Choroid plexus epithelial cell (primary cell): ENCODE data around the gene THBD.

ENCODE experiments used
- DNase-seq: peaks from one replicate; pipeline ENCODE4 v3.0.0-alpha.2; 2010; ENCODE audit warnings: low read depth
- H3K4me3 ChIP-seq: 2 replicates; pipeline ENCODE4 v1.5.1; 2011; ENCODE audit warnings: low read depth, mild to moderate bottlenecking, control low read depth, low read length, moderate library complexity
- CTCF ChIP-seq: conservative IDR thresholded peaks from 2 replicates; pipeline ENCODE4 v1.5.1; 2011; ENCODE audit warnings: low read depth, mild to moderate bottlenecking, control low read depth, inconsistent platforms, low read length, moderate library complexity

Gene THBD

GRCh38 chr20:23021951-23022350 is 27.5 kb downstream of the THBD start:
- DNase-seq, result no peak

DNA sequence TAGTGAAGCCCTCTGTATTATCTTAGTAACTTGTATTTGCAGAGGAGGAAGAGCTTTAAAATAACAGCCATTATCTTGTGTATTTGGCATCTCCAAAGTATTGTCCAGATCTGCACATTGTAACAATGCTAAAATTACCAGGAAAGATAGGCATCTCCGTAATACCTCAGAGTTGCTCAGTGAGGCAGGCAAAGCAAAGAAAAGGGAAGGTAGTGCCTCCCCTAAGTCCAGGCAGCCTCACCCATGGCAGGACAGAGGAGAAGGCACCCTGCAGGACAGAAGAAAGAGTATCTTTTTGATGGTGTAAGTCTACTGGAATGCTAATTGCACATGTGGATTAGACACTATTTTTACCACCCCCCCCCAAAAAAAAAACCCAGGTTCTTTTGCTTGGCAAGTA is 27.9 kb downstream of the THBD start:
- H3K4me3 ChIP-seq, result no peak overlapping the region
- TF ChIP-seq CTCF, result no peak

More at GRCh38 chr20:23021951-23022350, 27.5 kb downstream of the THBD start:
- no peak for TF ChIP-seq CTCF
- H3K4me3 ChIP-seq, result no peak overlapping the region

GRCh38 chr20:23020230-23021018 is 29.0 kb downstream of the THBD start:
- no peak for TF ChIP-seq CTCF
- no peak for DNase-seq
- no peak overlapping the region for H3K4me3 ChIP-seq

More for the DNA sequence above, 27.9 kb downstream of the THBD start:
- DNase-seq, result no peak

DNA sequence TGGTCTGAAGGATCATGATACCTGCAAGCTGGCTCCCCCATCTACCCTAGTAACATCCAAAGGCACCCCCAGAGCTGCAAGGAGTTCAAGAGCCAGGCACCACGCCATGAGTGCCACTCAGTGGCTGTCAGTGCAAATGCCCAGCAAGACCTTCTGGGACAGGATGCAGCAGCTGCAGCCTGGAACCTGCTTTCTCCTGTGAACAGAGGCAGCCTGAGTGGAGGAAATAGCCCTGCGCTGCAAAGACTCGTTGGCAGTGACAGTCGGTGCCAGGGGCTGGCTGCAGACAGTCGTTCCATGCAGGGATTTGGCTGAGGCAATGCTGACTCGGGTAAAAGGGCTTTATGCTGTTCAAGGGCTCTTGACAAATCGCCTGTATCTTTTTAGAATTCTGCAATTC is 30.1 kb downstream of the THBD start:
- no peak overlapping the region for H3K4me3 ChIP-seq
- TF ChIP-seq CTCF, result no peak
- no peak for DNase-seq

DNA sequence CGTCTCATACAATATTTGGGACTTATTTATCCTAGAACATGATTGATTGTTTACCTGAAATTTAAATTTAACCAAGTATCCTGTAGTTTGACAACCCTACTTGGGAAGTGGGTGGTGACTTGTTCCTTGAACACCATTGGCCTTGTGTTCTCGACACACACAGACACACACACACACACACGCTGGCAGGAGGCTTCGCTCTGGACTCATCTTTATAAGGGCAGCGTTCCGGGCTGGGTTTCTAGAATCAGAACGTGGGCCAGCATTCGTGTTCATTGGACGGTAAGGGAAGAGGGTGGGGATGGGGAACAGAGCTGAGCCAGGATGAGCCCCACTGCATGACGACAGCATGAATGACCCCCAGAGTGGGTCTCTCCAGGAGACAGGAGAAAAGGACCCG is 30.5 kb downstream of the THBD start:
- no peak overlapping the region for H3K4me3 ChIP-seq
- TF ChIP-seq CTCF, result no peak
- DNase-seq, result no peak

DNA sequence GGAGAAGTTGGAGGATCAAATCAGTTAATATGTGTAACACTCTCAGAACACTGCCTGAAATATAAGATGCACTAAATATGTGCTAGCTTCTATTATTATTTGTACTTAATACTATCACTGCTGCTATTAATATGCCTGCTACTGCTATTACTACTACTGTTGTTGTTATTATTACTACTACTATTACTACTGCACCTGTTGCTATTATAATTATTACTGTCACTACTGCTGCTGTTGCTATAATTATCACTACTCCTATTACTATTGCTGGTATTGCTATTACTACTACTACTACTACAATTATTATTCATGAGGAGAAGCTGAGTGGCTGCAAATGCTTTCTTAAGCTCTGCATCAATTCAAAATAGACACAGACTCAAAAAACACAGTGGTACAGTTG is 31.0 kb downstream of the THBD start:
- no peak for DNase-seq
- H3K4me3 ChIP-seq, result no peak overlapping the region
- TF ChIP-seq CTCF, result no peak

GRCh38 chr20:23017516-23017915 is 32.0 kb downstream of the THBD start:
- no peak overlapping the region for H3K4me3 ChIP-seq
- DNase-seq, result no peak
- no peak for TF ChIP-seq CTCF
